Subcutaneous adipose tissue (tissue), 4 donors: ENCODE results near the gene BTBD10. TPM values are rescaled to one million over a fixed set of nuclear protein-coding genes. Genes with fewer than 3 reads are reported as not detected.

Source experiments
- total RNA-seq, 4 donors: library from RNA; depleted of rRNA; stranded (reverse); fragments of >200 nt; gene quantifications; one replicate each; pipeline ENCODE4 v1.1.0, GENCODE V29; 2016
- TF ChIP-seq, protein P1 (sequence below): fragments of 450-650 bp; IDR thresholded peaks from one replicate; pipeline ENCODE4 v1.5.1; 2016; ENCODE audit warnings: low read depth, mild to moderate bottlenecking, control low read depth, antibody characterized with exemption, moderate library complexity

BTBD10 gene
- total RNA-seq, 4 donors from 2014 or later = 21.5 to 28.4 (median 25.6) TPM

DNA sequence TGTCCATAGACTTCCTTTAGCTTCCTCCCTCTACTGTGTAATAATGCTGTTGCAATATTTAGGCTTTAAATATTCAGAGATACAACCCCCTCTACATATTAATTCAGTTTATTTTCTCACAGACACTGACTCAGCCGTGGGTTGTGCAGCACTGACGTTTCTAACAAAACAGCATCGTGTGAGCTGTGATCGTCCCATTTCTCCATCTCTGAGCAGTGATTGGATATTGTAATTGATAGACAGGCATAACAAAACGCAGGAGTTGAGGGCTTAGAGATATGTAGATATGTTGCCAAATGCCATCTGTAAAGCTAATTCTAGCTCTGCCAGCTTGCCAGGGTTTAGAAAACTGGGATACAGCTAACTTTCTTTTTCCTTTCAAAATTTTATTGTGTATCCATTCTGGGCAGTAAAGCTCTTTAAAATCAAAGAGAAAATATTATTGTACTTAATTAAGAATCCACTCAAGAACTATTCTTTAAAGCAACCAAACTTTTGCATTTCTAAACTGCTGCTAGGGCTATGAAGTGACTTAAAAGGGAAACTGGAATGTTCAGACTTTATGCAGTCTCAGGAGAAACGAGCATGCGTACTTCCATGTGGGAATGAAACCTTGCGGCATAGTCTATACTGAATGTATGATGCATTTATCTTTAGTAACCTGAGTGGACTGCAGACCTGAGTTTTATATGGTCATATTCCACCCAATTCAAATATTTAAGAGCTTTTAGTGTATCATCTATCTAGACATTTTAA lies 22.7 kb downstream of the BTBD10 start:
- TF ChIP-seq, protein P1, sequence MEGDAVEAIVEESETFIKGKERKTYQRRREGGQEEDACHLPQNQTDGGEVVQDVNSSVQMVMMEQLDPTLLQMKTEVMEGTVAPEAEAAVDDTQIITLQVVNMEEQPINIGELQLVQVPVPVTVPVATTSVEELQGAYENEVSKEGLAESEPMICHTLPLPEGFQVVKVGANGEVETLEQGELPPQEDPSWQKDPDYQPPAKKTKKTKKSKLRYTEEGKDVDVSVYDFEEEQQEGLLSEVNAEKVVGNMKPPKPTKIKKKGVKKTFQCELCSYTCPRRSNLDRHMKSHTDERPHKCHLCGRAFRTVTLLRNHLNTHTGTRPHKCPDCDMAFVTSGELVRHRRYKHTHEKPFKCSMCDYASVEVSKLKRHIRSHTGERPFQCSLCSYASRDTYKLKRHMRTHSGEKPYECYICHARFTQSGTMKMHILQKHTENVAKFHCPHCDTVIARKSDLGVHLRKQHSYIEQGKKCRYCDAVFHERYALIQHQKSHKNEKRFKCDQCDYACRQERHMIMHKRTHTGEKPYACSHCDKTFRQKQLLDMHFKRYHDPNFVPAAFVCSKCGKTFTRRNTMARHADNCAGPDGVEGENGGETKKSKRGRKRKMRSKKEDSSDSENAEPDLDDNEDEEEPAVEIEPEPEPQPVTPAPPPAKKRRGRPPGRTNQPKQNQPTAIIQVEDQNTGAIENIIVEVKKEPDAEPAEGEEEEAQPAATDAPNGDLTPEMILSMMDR = no peak

GRCh38 chr11:13438291-13438690 lies 24.7 kb downstream of the BTBD10 start:
- TF ChIP-seq, protein P1 = no peak

GRCh38 chr11:13434247-13435205 lies 28.5 kb downstream of the BTBD10 start:
- TF ChIP-seq, protein P1 = no peak

DNA sequence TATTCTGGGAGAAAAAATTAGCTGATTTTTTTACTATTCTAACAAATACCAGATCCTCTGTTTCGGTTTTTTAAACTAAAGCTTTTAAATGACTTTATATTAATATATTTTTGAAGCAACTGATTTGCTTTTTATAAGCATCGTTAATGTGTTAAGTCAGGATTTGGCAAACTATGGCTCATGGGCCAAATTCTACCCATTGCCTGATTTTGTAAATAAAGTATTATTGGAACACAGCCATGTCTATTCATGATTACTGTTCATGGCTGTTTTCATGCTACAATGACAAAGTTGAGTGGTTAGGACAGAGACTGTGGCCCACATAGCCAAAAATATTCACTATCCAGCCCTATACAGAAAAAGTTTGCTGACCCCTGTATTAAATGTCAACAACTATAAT lies 29.6 kb downstream of the BTBD10 start:
- TF ChIP-seq, protein P1 = no peak

- TF ChIP-seq, protein P1 = no peak
These were observed 33.2 kb downstream of the BTBD10 start for GRCh38 chr11:13429836-13430235.

- TF ChIP-seq, protein P1 = no peak
These were observed 33.7 kb downstream of the BTBD10 start for GRCh38 chr11:13429288-13429687.

- TF ChIP-seq, protein P1 = no peak
These were observed 35.6 kb downstream of the BTBD10 start for GRCh38 chr11:13427440-13427839.
